Measurements from ENCODE around the gene BNC2. TPM values are rescaled to one million over a fixed set of nuclear protein-coding genes. Genes with fewer than 3 reads are reported as not detected.

BNC2 gene
- total RNA-seq, 2 experiments from 2014 or later, result not detected

DNA sequence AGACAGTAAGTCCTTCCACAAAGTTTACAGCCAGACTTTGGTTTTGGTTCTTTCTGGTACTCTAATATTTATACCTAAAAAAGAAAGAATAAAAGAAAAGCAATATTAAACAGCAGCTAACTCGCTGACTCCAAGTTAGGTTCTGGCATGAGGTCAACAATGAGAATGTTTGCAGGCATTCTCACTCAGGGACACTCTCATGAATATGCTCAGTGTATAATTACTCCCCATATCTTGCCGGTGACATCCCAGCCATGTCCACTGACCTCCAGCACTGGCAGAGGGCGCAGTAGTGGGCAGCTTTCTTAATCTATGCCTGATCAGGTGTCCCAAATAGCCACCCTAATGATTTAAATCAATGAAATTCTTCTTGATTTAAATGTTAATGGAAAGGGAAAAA lies 151.5 kb downstream of the BNC2 start:
- CTCF ChIA-PET, result no interaction called here
- ATAC-seq (ENCODE audit: poor library complexity), result no peak
- peaks cover 0 to 3% of the 10 kb centered on the region in 2 experiments for H3K27me3 ChIP-seq (ENCODE audit: control insufficient read depth in 1 of 2, insufficient read depth in 2 of 2, low read length in 2 of 2)
- H3K4me3 Mint-ChIP-seq, result no peak overlapping the region
- no peaks in the 10 kb centered on the region for H3K4me1 Mint-ChIP-seq (ENCODE audit: low read depth)
- intact Hi-C loops (cut with DNase I, micrococcal nuclease), result no loop called here
- no peak for DNase-seq
- no peak overlapping the region for H3K27ac Mint-ChIP-seq
- H3K36me3 Mint-ChIP-seq (ENCODE audit: low read depth), result no peaks in the 10 kb centered on the region
- H3K4me3 ChIP-seq (ENCODE audit: low read length), result no peak overlapping the region
- no peaks in the 10 kb centered on the region for H3K4me1 ChIP-seq (ENCODE audit: insufficient read depth, low read length)
- POLR2A ChIA-PET, result no interaction called here
- no peaks in the 10 kb centered on the region for H3K36me3 ChIP-seq (ENCODE audit: insufficient read depth, low read length)
- no peak for TF ChIP-seq CTCF (IDR thresholded peaks at IDR 0.05)
- H3K27me3 Mint-ChIP-seq, result no peaks in the 10 kb centered on the region
- H3K9me3 ChIP-seq (ENCODE audit: control insufficient read depth in 1 of 2, insufficient read depth in 1 of 2, low read length in 2 of 2), result no peaks in the 10 kb centered on the region
- no peaks in the 10 kb centered on the region for H3K9me3 Mint-ChIP-seq
- no peak overlapping the region for H3K27ac ChIP-seq (ENCODE audit: low read depth in 1 of 2, low read length in 2 of 2)

DNA sequence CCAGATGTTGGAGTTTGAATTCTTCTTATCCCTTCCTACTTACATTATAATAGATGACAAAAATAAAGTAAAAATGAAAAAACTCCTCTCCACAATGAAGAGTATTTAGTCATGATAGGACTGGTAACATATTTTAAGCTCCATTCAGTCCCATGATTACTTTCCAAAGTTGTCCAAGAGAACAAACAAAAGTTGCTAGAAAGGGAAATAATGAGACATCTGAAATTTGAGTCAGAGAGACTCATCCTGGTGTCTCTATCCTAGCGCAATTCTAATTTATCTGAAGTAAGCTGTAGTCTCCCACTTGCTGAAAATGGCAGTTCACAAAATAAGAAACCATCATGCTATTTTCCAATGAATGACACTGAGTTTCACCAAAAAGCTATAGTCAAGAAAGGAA lies 152.2 kb downstream of the BNC2 start:
- no peaks in the 10 kb centered on the region for H3K36me3 Mint-ChIP-seq (ENCODE audit: low read depth)
- ATAC-seq (ENCODE audit: poor library complexity), result no peak
- CTCF ChIA-PET, result no interaction called here

GRCh38 chr9:16716601-16717000 lies 153.9 kb downstream of the BNC2 start:
- TF ChIP-seq CTCF (IDR thresholded peaks at IDR 0.05), result no peak
- no peaks in the 10 kb centered on the region for H3K9me3 Mint-ChIP-seq
- Histone ChIP-seq H3K9me3 (ENCODE audit: control insufficient read depth in 1 of 2, insufficient read depth in 1 of 2, low read length in 2 of 2) (peaks cover 0 to 3% of the 10 kb centered on the region in 2 experiments), H3K27me3 (ENCODE audit: control insufficient read depth in 1 of 2, insufficient read depth in 2 of 2, low read length in 2 of 2) (no peaks in the 10 kb centered on the region), H3K36me3 (ENCODE audit: insufficient read depth, low read length) (no peaks in the 10 kb centered on the region), H3K4me3 (ENCODE audit: low read length) (no peak overlapping the region), H3K4me1 (ENCODE audit: insufficient read depth, low read length) (no peaks in the 10 kb centered on the region), H3K27ac (ENCODE audit: low read depth in 1 of 2, low read length in 2 of 2) (no peak overlapping the region)
- H3K4me1 Mint-ChIP-seq (ENCODE audit: low read depth), result no peaks in the 10 kb centered on the region
- CTCF ChIA-PET, result no interaction called here
- no peaks in the 10 kb centered on the region for H3K27me3 Mint-ChIP-seq
- ATAC-seq (ENCODE audit: poor library complexity) (no peak), DNase-seq (no peak)
- H3K27ac Mint-ChIP-seq, result no peak overlapping the region
- H3K4me3 Mint-ChIP-seq, result no peak overlapping the region
- no peaks in the 10 kb centered on the region for H3K36me3 Mint-ChIP-seq (ENCODE audit: low read depth)
- intact Hi-C loops (cut with DNase I, micrococcal nuclease), result no loop called here
- POLR2A ChIA-PET, result no interaction called here

More for the DNA sequence above, 152.2 kb downstream of the BNC2 start:
- no peak overlapping the region for H3K27ac ChIP-seq (ENCODE audit: low read depth in 1 of 2, low read length in 2 of 2)
- no peak overlapping the region for H3K4me3 Mint-ChIP-seq
- DNase-seq, result no peak
- H3K9me3 ChIP-seq (ENCODE audit: control insufficient read depth in 1 of 2, insufficient read depth in 1 of 2, low read length in 2 of 2), result peaks cover 0 to 3% of the 10 kb centered on the region in 2 experiments
- POLR2A ChIA-PET, result no interaction called here
- H3K27me3 ChIP-seq (ENCODE audit: control insufficient read depth in 1 of 2, insufficient read depth in 2 of 2, low read length in 2 of 2), result no peaks in the 10 kb centered on the region
- H3K4me1 Mint-ChIP-seq (ENCODE audit: low read depth), result no peaks in the 10 kb centered on the region
- no peak overlapping the region for H3K4me3 ChIP-seq (ENCODE audit: low read length)
- no peaks in the 10 kb centered on the region for H3K36me3 ChIP-seq (ENCODE audit: insufficient read depth, low read length)
- no peaks in the 10 kb centered on the region for H3K4me1 ChIP-seq (ENCODE audit: insufficient read depth, low read length)
- no peak overlapping the region for H3K27ac Mint-ChIP-seq
- intact Hi-C loops (cut with DNase I, micrococcal nuclease), result no loop called here
- no peak for TF ChIP-seq CTCF (IDR thresholded peaks at IDR 0.05)
- H3K9me3 Mint-ChIP-seq, result no peaks in the 10 kb centered on the region
- H3K27me3 Mint-ChIP-seq, result no peaks in the 10 kb centered on the region
